ENCODE data around the gene FAM241A.

DNA sequence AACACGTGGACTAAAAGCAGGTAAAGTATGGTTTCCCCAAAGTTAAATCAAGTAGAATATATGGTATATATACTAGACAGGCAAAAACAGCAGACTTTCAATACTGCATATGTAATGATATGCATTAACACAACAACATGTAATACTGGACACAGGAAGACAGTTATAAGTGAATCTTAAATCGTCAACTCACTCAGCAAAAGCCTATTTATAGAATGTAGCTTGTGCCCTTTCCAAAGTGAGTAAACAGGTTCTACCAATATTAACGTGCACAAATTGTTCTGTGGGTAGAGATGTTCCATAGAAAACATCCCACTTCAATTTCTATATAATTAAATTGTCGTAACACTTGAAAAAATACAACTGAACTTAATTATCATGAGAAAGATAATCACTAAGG, 30.6 kb downstream of the FAM241A start:
- no peak for TF ChIP-seq CTBP1 (IDR thresholded peaks at IDR 0.05; ENCODE audit: borderline replicate concordance)
- no peak for TF ChIP-seq FOXK2 (IDR thresholded peaks at IDR 0.05)
- TF ChIP-seq ELF4 (IDR thresholded peaks at IDR 0.05): no peak
- TF ChIP-seq FOXM1 (IDR thresholded peaks at IDR 0.05; ENCODE audit: borderline replicate concordance): no peak
